Cardiac muscle cell (in vitro differentiated cells and primary cell): Measurements from ENCODE around the gene FAM107B. TPM values are rescaled to one million over a fixed set of nuclear protein-coding genes. Genes with fewer than 3 reads are reported as not detected.

Experiments used
- DNase-seq, 2 donors: peaks; one replicate each; pipeline versions ENCODE4 v3.0.0 to v3.0.0-alpha.2; 2010 to 2017; ENCODE audit warnings: low read depth in 1 of 2, low spot score in 1 of 2
- H3K27ac ChIP-seq: fragments of 200-600 bp; sonication (generic); 2 replicates; pipeline ENCODE4 v1.5.1; 2016
- H3K27me3 ChIP-seq: fragments of 200-600 bp; sonication (generic); 2 replicates; pipeline ENCODE4 v1.6.0; 2016; ENCODE audit warnings: control low read depth
- H3K36me3 ChIP-seq: fragments of 200-600 bp; sonication (generic); 2 replicates; pipeline ENCODE4 v1.5.1; 2016; ENCODE audit warnings: control low read depth
- H3K4me1 ChIP-seq: fragments of 200-600 bp; sonication (generic); 2 replicates; pipeline ENCODE4 v1.8.1; 2017; ENCODE audit warnings: low read depth, mild to moderate bottlenecking, mixed run types
- H3K4me3 ChIP-seq: fragments of 200-600 bp; sonication (generic); 2 replicates; pipeline ENCODE4 v1.5.1; 2016; ENCODE audit warnings: mild to moderate bottlenecking
- H3K9me3 ChIP-seq: fragments of 200-600 bp; sonication (generic); 2 replicates; pipeline ENCODE4 v1.5.1; 2017; ENCODE audit warnings: low read depth, mild to moderate bottlenecking, control low read depth
- polyA plus RNA-seq: library from polyadenylated mRNA; unstranded; fragments of >200 nt; fragmentation: Nextera tagmentation; extraction: Ambion mirVana; gene quantifications from 2 replicates; pipeline ENCODE4 v1.2.1, GENCODE V29; 2016
- total RNA-seq: library from RNA; depleted of rRNA; stranded (reverse); fragments of >200 nt; gene quantifications from 2 replicates; pipeline ENCODE4 v1.2.3, GENCODE V29; 2016
- TF ChIP-seq, protein P1 (sequence below): IDR thresholded peaks from 2 replicates; pipeline ENCODE4 v1.5.1; 2012; ENCODE audit warnings: low read depth, mild to moderate bottlenecking, low read length

Gene FAM107B
- total and polyA plus RNA-seq, 2 experiments from 2014 or later: 6.0 to 9.6 TPM

DNA sequence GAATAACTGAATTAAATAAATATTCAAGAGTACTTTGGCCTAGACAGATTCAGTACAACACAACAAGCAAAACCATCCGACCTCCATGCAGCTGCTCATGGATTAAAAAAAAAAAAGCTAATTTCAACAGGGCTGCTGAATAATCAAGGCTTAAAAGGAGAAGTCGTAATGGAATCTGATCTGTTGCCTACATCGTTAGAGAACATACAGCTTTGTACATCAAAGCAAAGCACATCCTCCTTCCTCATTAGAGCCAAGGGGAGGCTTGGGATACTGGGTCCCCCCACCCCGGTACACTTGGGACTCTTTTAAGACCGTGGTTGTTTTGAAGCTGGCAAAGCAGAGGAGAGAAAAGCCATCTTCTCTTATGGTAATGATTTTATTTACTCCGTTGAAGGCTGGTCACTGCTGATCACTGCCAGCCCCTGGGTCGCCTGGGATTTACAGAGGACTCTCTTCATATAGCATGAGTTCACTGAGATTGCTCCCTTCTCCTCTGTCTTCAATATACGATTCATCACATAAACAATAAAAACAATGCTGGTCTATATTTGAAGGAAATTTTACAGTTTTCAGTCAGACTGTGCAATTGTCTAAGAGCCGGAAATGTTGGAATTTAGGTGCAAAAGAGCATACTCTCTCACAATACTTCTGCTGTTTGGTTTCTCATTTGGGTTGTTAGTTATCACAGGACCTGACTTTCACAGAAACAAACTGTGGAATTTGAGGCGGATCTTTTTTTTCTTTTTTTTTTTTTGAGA is 148.8 kb downstream of the FAM107B start:
- no peak overlapping the region for H3K4me3 ChIP-seq
- H3K9me3 ChIP-seq: no peaks in the 10 kb centered on the region
- H3K4me1 ChIP-seq: peaks cover 4% of the 10 kb centered on the region
- H3K27me3 ChIP-seq: no peaks in the 10 kb centered on the region
- TF ChIP-seq, protein P1, sequence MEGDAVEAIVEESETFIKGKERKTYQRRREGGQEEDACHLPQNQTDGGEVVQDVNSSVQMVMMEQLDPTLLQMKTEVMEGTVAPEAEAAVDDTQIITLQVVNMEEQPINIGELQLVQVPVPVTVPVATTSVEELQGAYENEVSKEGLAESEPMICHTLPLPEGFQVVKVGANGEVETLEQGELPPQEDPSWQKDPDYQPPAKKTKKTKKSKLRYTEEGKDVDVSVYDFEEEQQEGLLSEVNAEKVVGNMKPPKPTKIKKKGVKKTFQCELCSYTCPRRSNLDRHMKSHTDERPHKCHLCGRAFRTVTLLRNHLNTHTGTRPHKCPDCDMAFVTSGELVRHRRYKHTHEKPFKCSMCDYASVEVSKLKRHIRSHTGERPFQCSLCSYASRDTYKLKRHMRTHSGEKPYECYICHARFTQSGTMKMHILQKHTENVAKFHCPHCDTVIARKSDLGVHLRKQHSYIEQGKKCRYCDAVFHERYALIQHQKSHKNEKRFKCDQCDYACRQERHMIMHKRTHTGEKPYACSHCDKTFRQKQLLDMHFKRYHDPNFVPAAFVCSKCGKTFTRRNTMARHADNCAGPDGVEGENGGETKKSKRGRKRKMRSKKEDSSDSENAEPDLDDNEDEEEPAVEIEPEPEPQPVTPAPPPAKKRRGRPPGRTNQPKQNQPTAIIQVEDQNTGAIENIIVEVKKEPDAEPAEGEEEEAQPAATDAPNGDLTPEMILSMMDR: no peak
- DNase-seq: no peak
- H3K36me3 ChIP-seq: no peaks in the 10 kb centered on the region
- no peak overlapping the region for H3K27ac ChIP-seq

DNA sequence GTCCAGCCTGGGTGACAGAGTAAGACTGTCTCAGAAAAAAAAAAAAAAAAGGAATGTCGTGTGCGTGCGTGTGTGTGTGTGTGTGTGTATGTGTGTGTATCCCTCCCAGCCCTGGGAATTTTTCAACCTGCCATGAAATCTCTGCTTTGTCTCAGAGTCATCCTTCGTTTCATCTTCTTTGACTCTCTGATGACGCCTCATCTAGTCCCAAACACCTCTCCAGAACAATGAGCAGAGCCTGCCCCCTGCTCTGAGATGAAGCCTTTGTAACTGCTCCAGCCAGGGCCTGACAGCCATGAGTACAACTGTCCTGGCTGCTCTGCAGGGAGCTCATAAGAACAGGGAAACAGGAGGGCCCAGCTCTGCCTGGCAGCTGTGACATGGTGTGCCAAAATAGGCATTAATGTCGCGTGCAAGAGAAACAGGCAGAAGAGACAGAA is 149.5 kb downstream of the FAM107B start:
- Histone ChIP-seq H3K27me3 (no peaks in the 10 kb centered on the region), H3K27ac (peak overlapping the region; percentile 66), H3K9me3 (no peaks in the 10 kb centered on the region), H3K4me3 (no peak overlapping the region), H3K36me3 (no peaks in the 10 kb centered on the region), H3K4me1 (peaks cover 4% of the 10 kb centered on the region)
- TF ChIP-seq, protein P1: no peak
- DNase-seq: peak in 1 of 2 donors; percentile 43

DNA sequence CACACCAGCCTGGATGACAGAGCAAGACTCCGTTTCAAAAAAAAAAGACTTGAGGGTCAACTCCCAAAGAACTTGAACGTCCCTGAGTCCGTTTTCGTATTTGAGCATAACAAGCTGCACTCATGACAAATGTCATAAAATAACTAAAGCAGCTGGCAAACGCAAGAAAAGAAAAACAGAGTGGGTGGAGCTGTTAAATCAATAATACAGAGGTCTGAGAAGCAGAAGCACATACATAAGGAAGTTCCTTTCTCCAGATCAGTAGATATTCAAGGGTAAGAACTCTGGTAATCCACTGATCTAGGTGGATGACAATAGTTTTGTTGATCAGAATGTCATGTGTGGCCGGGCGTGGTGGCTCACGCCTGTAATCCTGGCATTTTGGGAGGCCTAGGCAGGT is 150.1 kb downstream of the FAM107B start:
- no peaks in the 10 kb centered on the region for H3K27me3 ChIP-seq
- H3K4me3 ChIP-seq: no peak overlapping the region
- TF ChIP-seq, protein P1: no peak
- DNase-seq: no peak
- H3K4me1 ChIP-seq: peaks cover 4% of the 10 kb centered on the region
- no peaks in the 10 kb centered on the region for H3K9me3 ChIP-seq
- no peak overlapping the region for H3K27ac ChIP-seq
- no peaks in the 10 kb centered on the region for H3K36me3 ChIP-seq

DNA sequence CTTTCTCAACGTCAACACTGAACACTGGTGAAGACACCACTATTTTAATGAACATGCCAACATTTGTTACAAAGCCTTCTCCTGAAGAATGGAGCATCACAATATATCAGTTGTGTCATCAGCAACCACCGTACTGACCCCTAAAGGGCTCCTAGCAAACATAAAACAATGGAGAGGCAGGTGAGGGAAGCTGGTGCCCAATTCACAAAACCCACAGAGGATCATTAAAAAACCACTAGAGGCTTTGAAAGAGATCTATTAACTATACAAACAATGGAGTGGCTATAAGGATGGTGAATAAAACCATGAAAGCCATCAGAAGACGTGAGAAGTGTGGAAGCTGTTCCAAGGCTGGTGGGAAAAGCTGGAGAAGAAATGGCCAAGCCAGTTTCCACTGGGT is 150.8 kb downstream of the FAM107B start:
- H3K4me1 ChIP-seq: peaks cover 4% of the 10 kb centered on the region

GRCh38 chr10:14621037-14621436 is 153.7 kb downstream of the FAM107B start:
- TF ChIP-seq, protein P1: no peak

More for the DNA sequence above, 150.8 kb downstream of the FAM107B start:
- Histone ChIP-seq H3K4me3 (no peak overlapping the region), H3K9me3 (no peaks in the 10 kb centered on the region), H3K27ac (no peak overlapping the region), H3K27me3 (no peaks in the 10 kb centered on the region), H3K36me3 (no peaks in the 10 kb centered on the region)
- no peak for DNase-seq
- TF ChIP-seq, protein P1: no peak

More at GRCh38 chr10:14621037-14621436, 153.7 kb downstream of the FAM107B start:
- Histone ChIP-seq H3K27me3 (no peaks in the 10 kb centered on the region), H3K36me3 (no peaks in the 10 kb centered on the region), H3K27ac (no peak overlapping the region), H3K4me1 (peaks cover 4% of the 10 kb centered on the region), H3K4me3 (no peak overlapping the region), H3K9me3 (no peaks in the 10 kb centered on the region)
- no peak for DNase-seq
